PFSK-1 (cell line): ENCODE results near the gene TMUB1.

Experiments
- POLR2AphosphoS5 ChIP-seq: IDR thresholded peaks from 2 replicates; pipeline ENCODE4 v1.6.1; 2012; ENCODE audit warnings: low read depth, mild to moderate bottlenecking, control low read depth, low read length, moderate library complexity
- REST ChIP-seq, 2 experiments: IDR thresholded peaks; 2 replicates each; pipeline versions ENCODE4 v1.6.1 to v1.8.0; 2011 to 2012; ENCODE audit warnings: low read depth in 2 of 2, low read length in 2 of 2, control low read depth in 1 of 2, inconsistent platforms in 1 of 2, mild to moderate bottlenecking in 1 of 2, moderate library complexity in 1 of 2; ENCODE audit not compliant: insufficient read depth in 1 of 2

GRCh38 chr7:151102991-151103390 lies 19.7 kb upstream of the TMUB1 start:
- TF ChIP-seq POLR2AphosphoS5 (no peak), REST (IDR thresholded peaks at IDR 0.05; ENCODE audit: insufficient read depth in 1 of 2, low read depth in 2 of 2, low read length in 2 of 2) (no peak)
